K562 (cell line): ENCODE results near the gene POLD3. TPM values are rescaled to one million over a fixed set of nuclear protein-coding genes. Genes with fewer than 3 reads are reported as not detected.

Experiments used
- ARID2 ChIP-seq: fragments of 450-650 bp; IDR thresholded peaks from 2 replicates; pipeline ENCODE4 v1.6.1; 2017; ENCODE audit warnings: antibody characterized with exemption, mild to moderate bottlenecking
- ARNT ChIP-seq, 2 experiments: fragments of 450-650 bp; IDR thresholded peaks; 2 replicates each; pipeline ENCODE4 v1.6.1; 2016; ENCODE audit warnings: mild to moderate bottlenecking in 1 of 2
- BCL6 ChIP-seq: fragments of 250-450 bp; sonication (Bioruptor Pico); IDR thresholded peaks from 2 replicates; pipeline ENCODE4 v1.4.0; 2020
- RB1 ChIP-seq: fragments of 450-650 bp; IDR thresholded peaks from 2 replicates; pipeline ENCODE4 v1.6.1; 2017; ENCODE audit warnings: low read depth, mild to moderate bottlenecking
- STAG1 ChIP-seq: sonication (generic); formaldehyde crosslinking; IDR thresholded peaks from 2 replicates; pipeline ENCODE4 v1.5.0; 2020; ENCODE audit warnings: missing genetic modification reagents, borderline replicate concordance
- polyA plus RNA-seq, 8 experiments: library from polyadenylated mRNA; depleted of rRNA in 4 of 8; stranded (reverse) in 5 of 8; unstranded in 3 of 8; fragments of >200 nt; fragmentation: Nextera tagmentation in 2 of 8; fragmentation: Illumina TruSeq in 1 of 8; extraction: Ambion mirVana in 2 of 8; extraction: Trizol in 1 of 8; gene quantifications; 2 replicates each; pipeline versions ENCODE4 v1.2.1 to v1.2.3, GENCODE V29; 2011 to 2014; ENCODE audit warnings: inconsistent platforms in 1 of 8, missing spikeins in 1 of 8
- total RNA-seq, 7 experiments: library from RNA; depleted of rRNA in 6 of 7; stranded (reverse); fragments of >200 nt in 6 of 7; fragmentation: Illumina TruSeq in 2 of 7; extraction: Trizol in 2 of 7; gene quantifications; 2 replicates each; pipeline versions ENCODE4 v1.2.1 to v1.2.3, GENCODE V29; 2011 to 2021; ENCODE audit warnings: low replicate concordance in 1 of 7
- TF ChIP-seq, protein P1 (sequence below), 2 experiments: fragments of 450-650 bp; formaldehyde crosslinking in 1 of 2; IDR thresholded peaks; 2 replicates each; pipeline versions ENCODE4 v1.4.0 to v1.6.1; 2014 to 2020; ENCODE audit warnings: mild to moderate bottlenecking in 2 of 2, borderline replicate concordance in 1 of 2, low read depth in 1 of 2
- TF ChIP-seq, protein P2 (sequence below): fragments of 450-650 bp; formaldehyde crosslinking; IDR thresholded peaks from 2 replicates; pipeline ENCODE4 v1.4.0; 2020; ENCODE audit warnings: mild to moderate bottlenecking, moderate library complexity

The POLD3 gene
- total and polyA plus RNA-seq, 9 of the 15 experiments (the other 6 are each of a cell fraction or from before 2014, with no cell fraction given), result 10.6 to 40.1 (median 24.6) TPM

GRCh38 chr11:74570266-74571061 lies 21.9 kb upstream of the POLD3 start (continued):
- TF ChIP-seq, protein P1, sequence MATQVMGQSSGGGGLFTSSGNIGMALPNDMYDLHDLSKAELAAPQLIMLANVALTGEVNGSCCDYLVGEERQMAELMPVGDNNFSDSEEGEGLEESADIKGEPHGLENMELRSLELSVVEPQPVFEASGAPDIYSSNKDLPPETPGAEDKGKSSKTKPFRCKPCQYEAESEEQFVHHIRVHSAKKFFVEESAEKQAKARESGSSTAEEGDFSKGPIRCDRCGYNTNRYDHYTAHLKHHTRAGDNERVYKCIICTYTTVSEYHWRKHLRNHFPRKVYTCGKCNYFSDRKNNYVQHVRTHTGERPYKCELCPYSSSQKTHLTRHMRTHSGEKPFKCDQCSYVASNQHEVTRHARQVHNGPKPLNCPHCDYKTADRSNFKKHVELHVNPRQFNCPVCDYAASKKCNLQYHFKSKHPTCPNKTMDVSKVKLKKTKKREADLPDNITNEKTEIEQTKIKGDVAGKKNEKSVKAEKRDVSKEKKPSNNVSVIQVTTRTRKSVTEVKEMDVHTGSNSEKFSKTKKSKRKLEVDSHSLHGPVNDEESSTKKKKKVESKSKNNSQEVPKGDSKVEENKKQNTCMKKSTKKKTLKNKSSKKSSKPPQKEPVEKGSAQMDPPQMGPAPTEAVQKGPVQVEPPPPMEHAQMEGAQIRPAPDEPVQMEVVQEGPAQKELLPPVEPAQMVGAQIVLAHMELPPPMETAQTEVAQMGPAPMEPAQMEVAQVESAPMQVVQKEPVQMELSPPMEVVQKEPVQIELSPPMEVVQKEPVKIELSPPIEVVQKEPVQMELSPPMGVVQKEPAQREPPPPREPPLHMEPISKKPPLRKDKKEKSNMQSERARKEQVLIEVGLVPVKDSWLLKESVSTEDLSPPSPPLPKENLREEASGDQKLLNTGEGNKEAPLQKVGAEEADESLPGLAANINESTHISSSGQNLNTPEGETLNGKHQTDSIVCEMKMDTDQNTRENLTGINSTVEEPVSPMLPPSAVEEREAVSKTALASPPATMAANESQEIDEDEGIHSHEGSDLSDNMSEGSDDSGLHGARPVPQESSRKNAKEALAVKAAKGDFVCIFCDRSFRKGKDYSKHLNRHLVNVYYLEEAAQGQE (IDR thresholded peaks at IDR 0.05; ENCODE audit: borderline replicate concordance), result peak; percentile 91
- TF ChIP-seq, protein P1 (CRISPR knock-in tag; IDR thresholded peaks at IDR 0.05; ENCODE audit: low read depth), result no peak
- TF ChIP-seq ARNT (IDR thresholded peaks at IDR 0.05) (no peak), BCL6 (CRISPR knock-in tag) (no peak), ARID2 (peak; percentile 78), STAG1 (CRISPR knock-in tag) (peak; percentile 37; the same call in 1 of the 2 replicates), RB1 (peak; percentile 39; the same call in 1 of the 2 replicates)
- TF ChIP-seq, protein P2, sequence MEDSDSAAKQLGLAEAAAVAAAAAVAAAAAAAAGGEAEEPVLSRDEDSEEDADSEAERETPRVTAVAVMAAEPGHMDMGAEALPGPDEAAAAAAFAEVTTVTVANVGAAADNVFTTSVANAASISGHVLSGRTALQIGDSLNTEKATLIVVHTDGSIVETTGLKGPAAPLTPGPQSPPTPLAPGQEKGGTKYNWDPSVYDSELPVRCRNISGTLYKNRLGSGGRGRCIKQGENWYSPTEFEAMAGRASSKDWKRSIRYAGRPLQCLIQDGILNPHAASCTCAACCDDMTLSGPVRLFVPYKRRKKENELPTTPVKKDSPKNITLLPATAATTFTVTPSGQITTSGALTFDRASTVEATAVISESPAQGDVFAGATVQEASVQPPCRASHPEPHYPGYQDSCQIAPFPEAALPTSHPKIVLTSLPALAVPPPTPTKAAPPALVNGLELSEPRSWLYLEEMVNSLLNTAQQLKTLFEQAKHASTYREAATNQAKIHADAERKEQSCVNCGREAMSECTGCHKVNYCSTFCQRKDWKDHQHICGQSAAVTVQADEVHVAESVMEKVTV (CRISPR knock-in tag), result peak; percentile 92
